IMR-90 (cell line): ENCODE results near the gene ADGRF5. TPM values are rescaled to one million over a fixed set of nuclear protein-coding genes. Genes with fewer than 3 reads are reported as not detected.

Experiments
- ATAC-seq: fragments of 200-7000 bp; cut with Tn5 transposase; 2 replicates; pipeline ENCODE4 v1.9.1; 2020; ENCODE audit warnings: low read depth, mild to moderate bottlenecking, moderate library complexity
- BruUV-seq: library from RNA; stranded (reverse); fragments of 400-500 nt; replicated peaks from 2 replicates; lab custom pipeline; 2021; lab: Mats Ljungman, UMichigan
- CTCF ChIA-PET: fragments of 300-600 bp; formaldehyde crosslinking; extraction: SDS; loops from one replicate; lab custom pipeline; 2021; ENCODE audit warnings: antibody characterized with exemption; lab: Yijun Ruan, JAX
- POLR2A ChIA-PET: fragments of 300-600 bp; sonication (Branson Sonifier 250); formaldehyde crosslinking; loops from one replicate; lab custom pipeline; 2022; ENCODE audit warnings: antibody characterized with exemption; ENCODE audit not compliant: unreplicated experiment; lab: Charles Lee
- DNase-seq: peaks from one replicate; pipeline ENCODE4 v3.0.0; 2013
- H2AFZ ChIP-seq: replicated peaks from 2 replicates; pipeline ENCODE3; 2013; ENCODE audit warnings: low read length, mild to moderate bottlenecking; ENCODE audit not compliant: poor library complexity
- H2AK5ac ChIP-seq: 2 replicates; pipeline ENCODE4 v1.6.1; 2013; ENCODE audit warnings: low read depth, low read length, inconsistent platforms
- H2AK9ac ChIP-seq: replicated peaks from 2 replicates; pipeline ENCODE3; 2013; ENCODE audit warnings: mild to moderate bottlenecking, low read depth, low read length, moderate library complexity; ENCODE audit not compliant: poor library complexity
- H2BK120ac ChIP-seq: 2 replicates; pipeline ENCODE4 v1.6.1; 2013; ENCODE audit warnings: low read depth, low read length, inconsistent platforms
- H2BK15ac ChIP-seq: 3 replicates; pipeline ENCODE4 v1.6.1; 2013; ENCODE audit warnings: low read depth, low read length, inconsistent platforms
- H2BK20ac ChIP-seq: 2 replicates; pipeline ENCODE4 v1.6.1; 2013; ENCODE audit warnings: low read depth, mild to moderate bottlenecking, inconsistent platforms, low read length, moderate library complexity
- H2BK5ac ChIP-seq: 2 replicates; pipeline ENCODE4 v1.6.1; 2013; ENCODE audit warnings: mild to moderate bottlenecking, low read depth, low read length, inconsistent platforms; ENCODE audit not compliant: poor library complexity, severe bottlenecking
- H3K14ac ChIP-seq: replicated peaks from 2 replicates; pipeline ENCODE4 v1.6.1; 2013; ENCODE audit warnings: low read depth, low read length, inconsistent platforms
- H3K18ac ChIP-seq: 2 replicates; pipeline ENCODE4 v1.6.1; 2013; ENCODE audit warnings: low read depth, low read length, control low read depth
- H3K23ac ChIP-seq: 2 replicates; pipeline ENCODE4 v1.6.1; 2013; ENCODE audit warnings: low read depth, low read length, inconsistent platforms
- H3K27ac ChIP-seq: 2 replicates; pipeline ENCODE4 v1.5.1; 2013; ENCODE audit warnings: mild to moderate bottlenecking, control low read depth, low read length; ENCODE audit not compliant: insufficient read depth
- H3K27me3 ChIP-seq: 2 replicates; pipeline ENCODE4 v1.6.1; 2013; ENCODE audit warnings: low read length; ENCODE audit not compliant: control insufficient read depth, insufficient read depth
- H3K36me3 ChIP-seq: 2 replicates; pipeline ENCODE4 v1.6.1; 2013; ENCODE audit warnings: low read length, mixed read lengths; ENCODE audit not compliant: control insufficient read depth, insufficient read depth
- H3K4ac ChIP-seq: 2 replicates; pipeline ENCODE4 v1.6.1; 2013; ENCODE audit warnings: low read depth, low read length, inconsistent platforms
- H3K4me1 ChIP-seq: 2 replicates; pipeline ENCODE4 v1.6.1; 2013; ENCODE audit warnings: low read length, mixed read lengths; ENCODE audit not compliant: control insufficient read depth, insufficient read depth
- H3K4me2 ChIP-seq: 2 replicates; pipeline ENCODE4 v1.6.1; 2013; ENCODE audit warnings: low read depth, mild to moderate bottlenecking, control low read depth, low read length, moderate library complexity
- H3K4me3 ChIP-seq: 2 replicates; pipeline ENCODE4 v1.5.1; 2013; ENCODE audit warnings: low read depth, mild to moderate bottlenecking, control low read depth, low read length, moderate library complexity; ENCODE audit not compliant: insufficient read depth
- H3K56ac ChIP-seq: 2 replicates; pipeline ENCODE4 v1.6.1; 2013; ENCODE audit warnings: low read length, inconsistent platforms; ENCODE audit not compliant: insufficient read depth; ENCODE audit errors: extremely low read depth
- H3K79me1 ChIP-seq, 2 experiments: 2 replicates each; pipeline ENCODE4 v1.6.1; 2013; ENCODE audit warnings: low read length in 2 of 2, inconsistent platforms in 1 of 2, low read depth in 1 of 2
- H3K9ac ChIP-seq: 2 replicates; pipeline ENCODE4 v1.6.1; 2013; ENCODE audit warnings: low read depth, low read length, control low read depth
- H3K9me1 ChIP-seq: 2 replicates; pipeline ENCODE4 v1.6.1; 2013; ENCODE audit warnings: low read length, inconsistent platforms; ENCODE audit not compliant: insufficient read depth
- H3K9me3 ChIP-seq: 2 replicates; pipeline ENCODE4 v1.6.1; 2013; ENCODE audit warnings: low read length; ENCODE audit not compliant: control insufficient read depth, insufficient read depth
- H4K20me1 ChIP-seq: 2 replicates; pipeline ENCODE4 v1.6.1; 2013; ENCODE audit warnings: low read length, inconsistent platforms; ENCODE audit not compliant: insufficient read depth
- H4K5ac ChIP-seq: 2 replicates; pipeline ENCODE4 v1.6.1; 2013; ENCODE audit warnings: mild to moderate bottlenecking, low read depth, low read length, control low read depth
- H4K8ac ChIP-seq, 2 experiments: 2 replicates each; pipeline ENCODE4 v1.6.1; 2013; ENCODE audit warnings: low read depth in 2 of 2, low read length in 2 of 2, control low read depth in 1 of 2, inconsistent platforms in 1 of 2
- H4K91ac ChIP-seq: 2 replicates; pipeline ENCODE4 v1.6.1; 2013; ENCODE audit warnings: low read depth, low read length, inconsistent platforms; ENCODE audit not compliant: insufficient read depth
- BHLHE40 ChIP-seq: fragments of 150-350 bp; IDR thresholded peaks from 2 replicates; pipeline ENCODE4 v1.6.1; 2016; ENCODE audit warnings: mild to moderate bottlenecking, low read depth, low read length
- CEBPB ChIP-seq: IDR thresholded peaks from 2 replicates; pipeline ENCODE4 v1.6.1; 2012; ENCODE audit warnings: low read depth, low read length, improper control_type of control experiment
- CHD1 ChIP-seq: IDR thresholded peaks from 2 replicates; pipeline ENCODE4 v1.6.1; 2012; ENCODE audit warnings: low read depth, low read length, improper control_type of control experiment
- FOS ChIP-seq: fragments of 150-350 bp; IDR thresholded peaks from 2 replicates; pipeline ENCODE4 v1.6.1; 2016; ENCODE audit warnings: low read depth, low read length
- MAFK ChIP-seq: IDR thresholded peaks from 2 replicates; pipeline ENCODE4 v1.6.1; 2012; ENCODE audit warnings: low read depth, low read length, improper control_type of control experiment
- MAZ ChIP-seq: IDR thresholded peaks from 2 replicates; pipeline ENCODE4 v1.6.1; 2012; ENCODE audit warnings: low read depth, mild to moderate bottlenecking, low read length, improper control_type of control experiment, moderate library complexity, borderline replicate concordance
- MXI1 ChIP-seq: IDR thresholded peaks from 2 replicates; pipeline ENCODE4 v1.6.1; 2012; ENCODE audit warnings: low read depth, mild to moderate bottlenecking, low read length, moderate library complexity, borderline replicate concordance
- NFE2L2 ChIP-seq: fragments of 150-350 bp; IDR thresholded peaks from 2 replicates; pipeline ENCODE4 v1.6.1; 2016; ENCODE audit warnings: low read depth, mild to moderate bottlenecking, low read length
- POLR2A ChIP-seq: IDR thresholded peaks from 2 replicates; pipeline ENCODE4 v1.6.1; 2012; ENCODE audit warnings: mild to moderate bottlenecking, low read depth, low read length
- RAD21 ChIP-seq: IDR thresholded peaks from 2 replicates; pipeline ENCODE4 v1.6.1; 2012; ENCODE audit warnings: low read length, improper control_type of control experiment
- RCOR1 ChIP-seq: IDR thresholded peaks from 2 replicates; pipeline ENCODE4 v1.6.1; 2012; ENCODE audit warnings: mild to moderate bottlenecking, low read length, improper control_type of control experiment; ENCODE audit not compliant: insufficient replicate concordance
- RFX5 ChIP-seq: IDR thresholded peaks from 2 replicates; pipeline ENCODE4 v1.8.0; 2012; ENCODE audit warnings: low read depth, mild to moderate bottlenecking, low read length, moderate library complexity
- SMC3 ChIP-seq: fragments of 150-350 bp; IDR thresholded peaks from 2 replicates; pipeline ENCODE4 v1.6.1; 2016; ENCODE audit warnings: low read depth, mild to moderate bottlenecking, antibody characterized with exemption, low read length, moderate library complexity
- WGBS, 2 experiments: methylation state at CpG; one replicate each; pipeline versions ENCODE4 v1.1.5 to v1.1.7; 2013; ENCODE audit warnings: missing lambda C conversion rate in 2 of 2; ENCODE audit not compliant: insufficient read length in 1 of 2; ENCODE audit errors: extremely low coverage in 2 of 2; 5-methylcytosine and 5-hydroxymethylcytosine counted together
- dilution Hi-C: fragments of 300-500 bp; cut with HindIII; formaldehyde crosslinking; loops from one replicate; pipeline ENCODE4 v1.14.3; 2018; ENCODE audit warnings: low sequenced_read_pairs; ENCODE audit not compliant: unreplicated experiment
- in situ Hi-C: fragments of 300-500 bp; cut with MboI; formaldehyde crosslinking; loops from 3 replicates; pipeline ENCODE4 v1.14.3; 2019; ENCODE audit warnings: low sequenced_read_pairs, inconsistent platforms, mixed read lengths
- intact Hi-C: fragments of 100-400 bp; cut with micrococcal nuclease; formaldehyde crosslinking; loops from 2 replicates; pipeline ENCODE4 v1.10.0; 2022
- polyA plus RNA-seq, 3 experiments: library from polyadenylated mRNA; depleted of rRNA; stranded (reverse); fragments of >200 nt; gene quantifications; 2 replicates each; pipeline ENCODE4 v1.2.3, GENCODE V29; 2012; ENCODE audit warnings: low replicate concordance in 1 of 3
- total RNA-seq: library from RNA; depleted of rRNA; stranded (reverse); fragments of >200 nt; gene quantifications from 2 replicates; pipeline ENCODE4 v1.2.3, GENCODE V29; 2012
- TF ChIP-seq, protein P1 (sequence below): conservative IDR thresholded peaks from 2 replicates; pipeline ENCODE4 v1.5.1; 2012; ENCODE audit warnings: mild to moderate bottlenecking, low read depth, low read length, improper control_type of control experiment
- TF ChIP-seq, protein P2 (sequence below): fragments of 150-350 bp; IDR thresholded peaks from 2 replicates; pipeline ENCODE4 v1.6.1; 2017; ENCODE audit warnings: mild to moderate bottlenecking, antibody characterized with exemption, low read length, low read depth
- TF ChIP-seq, protein P3 (sequence below): fragments of 150-350 bp; IDR thresholded peaks from 2 replicates; pipeline ENCODE4 v1.6.1; 2016; ENCODE audit warnings: low read depth, mild to moderate bottlenecking, low read length, moderate library complexity, borderline replicate concordance

The ADGRF5 gene
- total and polyA plus RNA-seq, 2 of the 4 experiments (the other 2 are of a cell fraction) = not detected

DNA sequence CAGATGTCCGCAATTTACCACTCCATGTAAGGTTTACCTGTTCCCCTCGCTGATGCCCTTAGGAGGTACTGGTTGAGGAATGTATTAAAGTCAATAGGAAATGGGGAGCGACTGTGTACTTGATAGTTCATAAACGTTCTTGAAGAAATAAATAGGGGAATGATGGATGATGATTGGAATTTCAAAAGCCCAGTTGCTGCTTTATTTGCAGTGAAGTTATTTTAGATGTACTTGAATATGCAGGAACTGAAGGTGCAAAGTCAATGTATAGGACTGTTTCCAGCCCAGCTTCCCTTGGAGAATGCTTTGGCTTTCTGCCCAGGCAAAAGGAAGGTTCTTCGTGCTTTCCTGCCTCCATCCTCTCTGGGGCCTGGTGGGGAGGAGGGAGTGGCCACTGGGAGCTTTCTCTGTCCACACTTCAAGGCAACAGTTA lies 19.8 kb downstream of the ADGRF5 start:
- Histone ChIP-seq H2BK15ac (no peak overlapping the region), H2BK5ac (no peak overlapping the region), H2AK9ac (no peak overlapping the region), H3K4me1 (no peaks in the 10 kb centered on the region), H3K4ac (no peak overlapping the region), H3K18ac (no peak overlapping the region), H3K36me3 (no peaks in the 10 kb centered on the region), H2AK5ac (no peak overlapping the region), H3K14ac (no peak overlapping the region), H4K91ac (no peak overlapping the region), H4K5ac (no peak overlapping the region), H3K9me1 (no peaks in the 10 kb centered on the region), H4K20me1 (no peaks in the 10 kb centered on the region), H3K79me1 (no peaks in the 10 kb centered on the region), H3K9me3 (no peaks in the 10 kb centered on the region), H3K27me3 (no peaks in the 10 kb centered on the region), H3K4me2 (no peak overlapping the region), H3K23ac (no peak overlapping the region), H3K27ac (no peak overlapping the region), H2BK120ac (no peak overlapping the region), H3K4me3 (no peak overlapping the region), H2AFZ (no peak overlapping the region), H2BK20ac (no peak overlapping the region), H3K9ac (no peak overlapping the region), H4K8ac (no peak overlapping the region), H3K56ac (no peak overlapping the region)
- no TSS peak for BruUV-seq
- no CpG with 5 or more reads among the region's 5 CpGs for WGBS, 2 experiments
- POLR2A ChIA-PET = no interaction called here
- CTCF ChIA-PET = no interaction called here
- in situ Hi-C loops (no loop called here), intact Hi-C loops (no loop called here), dilution Hi-C loops (no loop called here)
- ATAC-seq (no peak), DNase-seq (no peak)
- TF ChIP-seq SMC3 (no peak), CHD1 (no peak), MXI1 (no peak), NFE2L2 (no peak), RCOR1 (no peak), MAZ (no peak), FOS (no peak), CEBPB (no peak), RAD21 (no peak), BHLHE40 (no peak), RFX5 (no peak), MAFK (no peak), POLR2A (no peak)
- TF ChIP-seq, protein P1, sequence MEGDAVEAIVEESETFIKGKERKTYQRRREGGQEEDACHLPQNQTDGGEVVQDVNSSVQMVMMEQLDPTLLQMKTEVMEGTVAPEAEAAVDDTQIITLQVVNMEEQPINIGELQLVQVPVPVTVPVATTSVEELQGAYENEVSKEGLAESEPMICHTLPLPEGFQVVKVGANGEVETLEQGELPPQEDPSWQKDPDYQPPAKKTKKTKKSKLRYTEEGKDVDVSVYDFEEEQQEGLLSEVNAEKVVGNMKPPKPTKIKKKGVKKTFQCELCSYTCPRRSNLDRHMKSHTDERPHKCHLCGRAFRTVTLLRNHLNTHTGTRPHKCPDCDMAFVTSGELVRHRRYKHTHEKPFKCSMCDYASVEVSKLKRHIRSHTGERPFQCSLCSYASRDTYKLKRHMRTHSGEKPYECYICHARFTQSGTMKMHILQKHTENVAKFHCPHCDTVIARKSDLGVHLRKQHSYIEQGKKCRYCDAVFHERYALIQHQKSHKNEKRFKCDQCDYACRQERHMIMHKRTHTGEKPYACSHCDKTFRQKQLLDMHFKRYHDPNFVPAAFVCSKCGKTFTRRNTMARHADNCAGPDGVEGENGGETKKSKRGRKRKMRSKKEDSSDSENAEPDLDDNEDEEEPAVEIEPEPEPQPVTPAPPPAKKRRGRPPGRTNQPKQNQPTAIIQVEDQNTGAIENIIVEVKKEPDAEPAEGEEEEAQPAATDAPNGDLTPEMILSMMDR = no peak
- TF ChIP-seq, protein P2, sequence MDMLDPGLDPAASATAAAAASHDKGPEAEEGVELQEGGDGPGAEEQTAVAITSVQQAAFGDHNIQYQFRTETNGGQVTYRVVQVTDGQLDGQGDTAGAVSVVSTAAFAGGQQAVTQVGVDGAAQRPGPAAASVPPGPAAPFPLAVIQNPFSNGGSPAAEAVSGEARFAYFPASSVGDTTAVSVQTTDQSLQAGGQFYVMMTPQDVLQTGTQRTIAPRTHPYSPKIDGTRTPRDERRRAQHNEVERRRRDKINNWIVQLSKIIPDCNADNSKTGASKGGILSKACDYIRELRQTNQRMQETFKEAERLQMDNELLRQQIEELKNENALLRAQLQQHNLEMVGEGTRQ = no peak
- TF ChIP-seq, protein P3, sequence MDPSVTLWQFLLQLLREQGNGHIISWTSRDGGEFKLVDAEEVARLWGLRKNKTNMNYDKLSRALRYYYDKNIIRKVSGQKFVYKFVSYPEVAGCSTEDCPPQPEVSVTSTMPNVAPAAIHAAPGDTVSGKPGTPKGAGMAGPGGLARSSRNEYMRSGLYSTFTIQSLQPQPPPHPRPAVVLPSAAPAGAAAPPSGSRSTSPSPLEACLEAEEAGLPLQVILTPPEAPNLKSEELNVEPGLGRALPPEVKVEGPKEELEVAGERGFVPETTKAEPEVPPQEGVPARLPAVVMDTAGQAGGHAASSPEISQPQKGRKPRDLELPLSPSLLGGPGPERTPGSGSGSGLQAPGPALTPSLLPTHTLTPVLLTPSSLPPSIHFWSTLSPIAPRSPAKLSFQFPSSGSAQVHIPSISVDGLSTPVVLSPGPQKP = no peak
